GM19351 (cell line): ENCODE measurements around the gene CDCA4.

Experiments used
- ATAC-seq: cut with Tn5 transposase; IDR thresholded peaks from one replicate; pipeline ENCODE4 v1.9.1; 2021; ENCODE audit warnings: mild to moderate bottlenecking, moderate library complexity; ENCODE audit not compliant: unreplicated experiment

The CDCA4 gene

GRCh38 chr14:104992501-104992900 is 28.4 kb downstream of the CDCA4 start:
- no peak for ATAC-seq

- ATAC-seq, result no peak
Measured at GRCh38 chr14:104991896-104992230, 29.0 kb downstream of the CDCA4 start.

- no peak for ATAC-seq
Measured at GRCh38 chr14:104989951-104990303, 31.0 kb downstream of the CDCA4 start.

- no peak for ATAC-seq
Measured at GRCh38 chr14:104989236-104989950, 31.5 kb downstream of the CDCA4 start.

- ATAC-seq, result no peak
Measured at GRCh38 chr14:104986487-104987164, 34.3 kb downstream of the CDCA4 start.

- peak; percentile 97 for ATAC-seq
Measured at GRCh38 chr14:104985675-104986486, 35.0 kb downstream of the CDCA4 start, which contains the start of gene CLBA1. CLBA1 (plus strand) TSS chr14:104985788; CDS start chr14:104986432, 644 bp downstream.

- ATAC-seq, result no peak
Measured at GRCh38 chr14:104984056-104984894, 36.6 kb downstream of the CDCA4 start.

- ATAC-seq, result no peak
Measured at GRCh38 chr14:104983231-104983721, 37.6 kb downstream of the CDCA4 start.

GRCh38 chr14:104982548-104983230 is 38.2 kb downstream of the CDCA4 start:
- no peak for ATAC-seq

- ATAC-seq, result no peak
Measured at GRCh38 chr14:104981699-104982541, 39.0 kb downstream of the CDCA4 start.

- no peak for ATAC-seq
Measured at GRCh38 chr14:104980611-104981531, 40.0 kb downstream of the CDCA4 start.

- ATAC-seq, result no peak
Measured at GRCh38 chr14:104979758-104980610, 40.9 kb downstream of the CDCA4 start.

- ATAC-seq, result no peak
Measured at GRCh38 chr14:104978746-104979691, 41.9 kb downstream of the CDCA4 start.

GRCh38 chr14:104977681-104978653 is 42.9 kb downstream of the CDCA4 start, which contains the start of gene AHNAK2:
AHNAK2 (minus strand) TSS chr14:104978374; CDS start chr14:104978237, 137 bp downstream.
- no peak for ATAC-seq
